Gastrocnemius medialis (tissue), 4 donors: ENCODE measurements around the gene RNF44. TPM values are rescaled to one million over a fixed set of nuclear protein-coding genes. Genes with fewer than 3 reads are reported as not detected.

Experiments used
- ATAC-seq, 2 donors: fragments of 150-250 bp; one replicate each; pipeline ENCODE4 v1.9.1; 2016
- DNase-seq, 2 donors: peaks; one replicate each; pipeline ENCODE4 v3.0.0-alpha.2; 2019
- H3K27ac ChIP-seq, 4 donors: fragments of 200-600 bp; sonication (generic); 1 replicate in 1 of 4; 2 replicates in 3 of 4; pipeline ENCODE4 v1.5.1; 2016 to 2018; ENCODE audit warnings: mild to moderate bottlenecking in 2 of 4, moderate library complexity in 1 of 4
- H3K27me3 ChIP-seq, 3 donors: fragments of 200-600 bp; sonication (generic) in 2 of 3; 1 replicate in 1 of 3; 2 replicates in 2 of 3; pipeline versions ENCODE4 v1.5.1 to v1.6.0; 2016 to 2019; ENCODE audit warnings: mild to moderate bottlenecking in 1 of 3, moderate library complexity in 1 of 3
- H3K36me3 ChIP-seq, 2 donors: fragments of 200-600 bp; sonication (generic) in 1 of 2; one replicate each; pipeline ENCODE4 v1.5.1; 2017 to 2018
- H3K4me1 ChIP-seq, 2 donors: fragments of 200-600 bp; sonication (generic) in 1 of 2; one replicate each; pipeline ENCODE4 v1.5.1; 2016 to 2017; ENCODE audit warnings: mild to moderate bottlenecking in 2 of 2
- H3K4me3 ChIP-seq, 4 donors: fragments of 200-600 bp; sonication (generic) in 3 of 4; 1 replicate in 1 of 4; 2 replicates in 3 of 4; pipeline ENCODE4 v1.5.1; 2016 to 2019; ENCODE audit warnings: mild to moderate bottlenecking in 2 of 4
- H3K9me3 ChIP-seq, 3 donors: fragments of 200-600 bp; sonication (generic) in 2 of 3; 1 replicate in 1 of 3; 2 replicates in 2 of 3; pipeline ENCODE4 v1.5.1; 2016 to 2019
- CTCF ChIP-seq, 5 experiments: fragments of 450-650 bp in 3 of 5; fragments of 200-600 bp in 2 of 5; sonication (generic) in 2 of 5; IDR thresholded peaks in 4 of 5; conservative IDR thresholded peaks in 1 of 5; 1 replicate in 4 of 5; 2 replicates in 1 of 5; pipeline ENCODE4 v1.5.1; 2016 to 2019; ENCODE audit warnings: antibody characterized with exemption in 5 of 5, mild to moderate bottlenecking in 3 of 5, moderate library complexity in 3 of 5
- POLR2A ChIP-seq, 2 donors: fragments of 450-650 bp; IDR thresholded peaks; one replicate each; pipeline ENCODE4 v1.6.1; 2017; ENCODE audit warnings: antibody characterized with exemption in 2 of 2, mild to moderate bottlenecking in 2 of 2, moderate library complexity in 2 of 2
- in situ Hi-C, 4 donors: fragments of 200-750 bp; cut with MboI; loops; one replicate each; pipeline versions ENCODE4 v1.15.0 to v1.8.0; 2017; ENCODE audit warnings: low sequenced_read_pairs in 4 of 4
- intact Hi-C: fragments of 100-400 bp; cut with DNase I; formaldehyde crosslinking; loops from one replicate; pipeline ENCODE4 v1.15.1; 2023; ENCODE audit warnings: low total_unique reads
- total RNA-seq, 4 donors: library from RNA; depleted of rRNA; stranded (reverse); fragments of >200 nt; gene quantifications; one replicate each; pipeline versions ENCODE4 v1.1.0 to v1.2.3, GENCODE V29; 2016

The RNF44 gene
- total RNA-seq, 4 donors from 2014 or later, result 4.1 to 7.0 (median 6.7) TPM

- in situ Hi-C loops, result no loop called here
- Histone ChIP-seq H3K36me3 (peaks cover 0 to 9% of the 10 kb centered on the region in 2 donors), H3K27me3 (no peaks in the 10 kb centered on the region), H3K4me3 (no peak overlapping the region), H3K9me3 (no peaks in the 10 kb centered on the region), H3K4me1 (no peaks in the 10 kb centered on the region), H3K27ac (no peak overlapping the region)
- ATAC-seq (no peak), DNase-seq (no peak)
- TF ChIP-seq POLR2A (IDR thresholded peaks at IDR 0.05) (no peak), CTCF (IDR thresholded peaks at IDR 0.05 in 4 of 5, conservative IDR thresholded peaks at IDR 0.05 in 1 of 5) (no peak)
- intact Hi-C loops, result no loop called here
Measured at GRCh38 chr5:176513788-176514187, 23.4 kb downstream of the RNF44 start.

- in situ Hi-C loops (no loop called here), intact Hi-C loops (no loop called here)
- no peaks in the 10 kb centered on the region for H3K27me3 ChIP-seq
- no peak for TF ChIP-seq CTCF (IDR thresholded peaks at IDR 0.05 in 4 of 5, conservative IDR thresholded peaks at IDR 0.05 in 1 of 5)
- no peak for TF ChIP-seq POLR2A (IDR thresholded peaks at IDR 0.05)
- peak overlapping the region in 2 of 4 donors; percentile 1 to 4 for H3K27ac ChIP-seq
- no peak overlapping the region for H3K4me3 ChIP-seq
- no peaks in the 10 kb centered on the region for H3K9me3 ChIP-seq
- DNase-seq (no peak), ATAC-seq (peak in 1 of 2 donors; percentile 44)
- peaks cover 6 to 47% of the 10 kb centered on the region in 2 donors for H3K36me3 ChIP-seq
- peaks cover 0 to 6% of the 10 kb centered on the region in 2 donors for H3K4me1 ChIP-seq
Measured at GRCh38 chr5:176508603-176509002, 28.6 kb downstream of the RNF44 start.

DNA sequence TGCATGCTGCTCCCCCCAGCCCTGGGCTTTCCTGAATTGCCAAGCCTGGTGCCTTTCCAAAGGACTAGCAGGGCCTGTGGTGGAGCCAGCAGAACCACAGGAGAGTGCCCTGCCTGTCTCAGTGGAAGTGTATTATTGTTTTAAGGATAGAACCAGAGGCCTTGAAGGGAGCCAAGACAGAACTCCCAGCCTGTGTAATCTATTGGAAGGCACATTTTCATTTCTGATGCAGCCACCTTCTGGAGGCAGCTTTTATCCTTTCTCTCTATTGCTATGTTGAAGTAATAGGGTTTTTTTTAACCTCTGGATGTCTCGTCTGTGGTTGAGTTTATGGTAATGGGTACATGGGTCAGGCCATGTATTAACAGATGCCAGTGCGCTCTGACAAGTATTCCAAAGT lies 29.3 kb downstream of the RNF44 start:
- Histone ChIP-seq H3K4me1 (peaks cover 0 to 6% of the 10 kb centered on the region in 2 donors), H3K36me3 (peaks cover 6 to 52% of the 10 kb centered on the region in 2 donors), H3K9me3 (no peaks in the 10 kb centered on the region), H3K4me3 (no peak overlapping the region), H3K27me3 (no peaks in the 10 kb centered on the region), H3K27ac (no peak overlapping the region)
- no peak for TF ChIP-seq POLR2A (IDR thresholded peaks at IDR 0.05)
- intact Hi-C loops, result no loop called here
- ATAC-seq (no peak), DNase-seq (no peak)
- in situ Hi-C loops, result no loop called here

- Histone ChIP-seq H3K4me3 (no peak overlapping the region), H3K36me3 (peaks cover 6 to 87% of the 10 kb centered on the region in 2 donors), H3K9me3 (no peaks in the 10 kb centered on the region), H3K4me1 (peaks cover 0 to 6% of the 10 kb centered on the region in 2 donors), H3K27ac (no peak overlapping the region), H3K27me3 (no peaks in the 10 kb centered on the region)
- DNase-seq, result no peak
- in situ Hi-C loops (no loop called here), intact Hi-C loops (no loop called here)
- no peak for ATAC-seq
- TF ChIP-seq POLR2A (IDR thresholded peaks at IDR 0.05) (no peak), CTCF (IDR thresholded peaks at IDR 0.05 in 4 of 5, conservative IDR thresholded peaks at IDR 0.05 in 1 of 5) (no peak)
Measured at GRCh38 chr5:176503496-176503895, 33.7 kb downstream of the RNF44 start.

DNA sequence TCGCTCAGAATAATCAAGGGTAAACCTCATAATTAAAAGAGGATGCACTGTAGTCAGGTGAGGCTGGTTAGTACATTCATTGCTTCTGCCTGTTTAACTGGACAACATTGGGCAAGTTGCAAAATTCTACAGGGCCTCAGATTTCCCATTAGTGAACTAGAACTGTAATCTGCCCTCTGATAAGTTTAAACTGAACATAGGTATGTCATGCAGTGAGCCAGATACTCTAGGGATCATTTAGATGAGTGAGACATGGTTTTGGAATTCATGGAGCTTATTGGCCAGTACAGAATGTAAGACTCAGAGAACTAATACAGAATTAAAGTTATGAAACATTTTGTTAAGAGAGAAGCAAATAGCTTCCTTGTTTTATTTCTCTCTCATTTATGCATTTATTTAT lies 35.9 kb downstream of the RNF44 start:
- H3K9me3 ChIP-seq, result no peaks in the 10 kb centered on the region
- no peak overlapping the region for H3K27ac ChIP-seq
- no peak for DNase-seq
- no peaks in the 10 kb centered on the region for H3K4me1 ChIP-seq
- no peak overlapping the region for H3K4me3 ChIP-seq
- TF ChIP-seq CTCF (IDR thresholded peaks at IDR 0.05 in 4 of 5, conservative IDR thresholded peaks at IDR 0.05 in 1 of 5), result no peak
- no peak for TF ChIP-seq POLR2A (IDR thresholded peaks at IDR 0.05)
- ATAC-seq, result no peak
- H3K27me3 ChIP-seq, result no peaks in the 10 kb centered on the region
- intact Hi-C loops, result no loop called here
- in situ Hi-C loops, result no loop called here
- H3K36me3 ChIP-seq, result peaks cover 0 to 93% of the 10 kb centered on the region in 2 donors
